HG02973 (cell line): ENCODE results near the gene PPP1R3C.

Source experiments
- ATAC-seq: cut with Tn5 transposase; IDR thresholded peaks from one replicate; pipeline ENCODE4 v1.9.1; 2021; ENCODE audit warnings: moderate library complexity; ENCODE audit not compliant: unreplicated experiment

PPP1R3C gene

DNA sequence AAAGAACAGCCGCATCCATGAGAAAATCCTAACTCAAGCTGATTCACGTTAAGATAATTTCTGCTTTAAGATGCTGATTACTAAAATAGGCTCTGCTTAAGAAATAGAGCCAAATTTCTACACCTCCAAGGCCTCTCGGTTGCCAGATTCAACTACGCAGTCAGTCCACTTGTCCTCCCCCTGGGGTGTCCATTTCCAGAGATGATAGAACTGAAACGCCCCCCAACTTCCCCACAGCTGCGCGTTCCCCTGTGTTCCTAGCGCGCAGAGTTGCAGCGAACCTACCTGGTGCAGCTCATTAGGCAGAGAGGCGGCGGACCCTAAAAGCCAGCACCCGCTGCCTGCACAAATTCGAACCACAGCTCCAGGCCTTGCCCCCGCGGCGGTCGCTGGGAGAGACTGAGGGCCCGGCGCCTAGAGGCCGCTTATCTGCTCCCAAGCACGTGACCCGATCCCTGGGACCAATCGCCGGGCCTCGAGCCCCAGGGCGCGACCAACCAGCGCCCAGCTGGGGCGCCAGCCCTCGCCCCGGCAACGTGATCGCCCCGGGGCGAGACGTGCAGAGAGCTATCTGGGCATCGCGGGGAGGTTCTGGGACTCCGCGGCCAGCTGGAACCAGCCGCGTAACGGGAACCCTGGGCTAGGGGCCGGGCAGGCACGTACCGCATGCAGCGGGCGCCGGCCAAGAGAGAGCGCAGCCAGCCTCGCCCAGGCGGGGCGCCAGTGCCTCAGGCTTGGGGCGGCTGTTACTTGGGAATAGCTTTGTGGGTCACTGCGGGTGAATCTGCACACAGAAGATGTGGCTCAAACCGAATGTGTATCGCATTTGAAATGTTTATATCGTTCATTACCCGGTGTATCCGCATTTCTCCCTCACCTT, at the start of gene PPP1R3C:
Gene PPP1R3C (minus strand): TSS at position 401 of the 880 bp plus-strand sequence. CDS start 102 bp downstream, at position 299.
- ATAC-seq: peak; percentile 72

DNA sequence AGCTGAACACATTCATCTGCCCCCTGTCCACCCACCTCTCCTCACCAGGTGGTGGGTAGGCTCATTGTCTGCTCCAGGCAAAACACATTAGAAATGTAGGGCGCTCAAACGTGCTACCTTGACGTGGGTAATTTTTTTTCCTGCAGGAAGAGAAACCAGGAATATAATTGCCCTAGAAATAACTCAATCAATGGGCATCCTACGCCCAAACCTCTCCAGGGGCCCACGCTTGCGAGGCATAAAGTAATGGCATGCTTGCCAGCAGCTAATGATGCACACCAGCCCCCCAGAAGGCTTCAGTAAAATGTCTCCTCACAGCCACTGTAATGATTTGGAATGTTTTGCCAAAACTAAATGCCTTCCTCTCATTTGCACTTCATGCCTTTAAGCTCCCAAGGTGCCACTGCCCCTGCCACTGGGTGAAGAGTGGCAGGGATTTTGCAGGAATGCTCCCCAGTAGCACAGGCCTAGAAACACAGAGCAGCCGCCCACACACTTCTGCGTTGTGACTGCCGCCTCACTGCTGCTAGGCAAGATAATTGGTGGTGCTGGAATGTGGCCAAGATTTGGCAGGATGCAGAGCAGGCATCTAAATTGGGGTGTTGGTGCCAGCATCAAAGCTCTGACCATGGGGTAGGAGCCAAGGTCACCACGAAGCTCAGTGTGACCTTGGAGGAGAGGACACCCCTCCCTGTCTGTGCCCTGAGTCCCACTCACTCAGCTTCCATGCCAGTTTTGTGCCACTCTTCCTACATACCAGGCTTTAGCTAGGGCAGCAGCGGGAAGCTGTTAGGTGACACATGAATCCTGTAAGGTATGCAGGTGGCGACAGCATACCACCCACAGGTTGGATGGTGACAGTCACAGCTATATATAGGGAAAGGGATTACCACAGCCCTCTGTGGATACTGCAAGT, 48.7 kb upstream of the PPP1R3C start:
- ATAC-seq: no peak

- ATAC-seq: no peak
Measured at GRCh38 chr10:91680487-91680886, 47.6 kb upstream of the PPP1R3C start.

- ATAC-seq: no peak
Measured at GRCh38 chr10:91679296-91679695, 46.4 kb upstream of the PPP1R3C start.

GRCh38 chr10:91677911-91678310, 45.0 kb upstream of the PPP1R3C start:
- no peak for ATAC-seq

DNA sequence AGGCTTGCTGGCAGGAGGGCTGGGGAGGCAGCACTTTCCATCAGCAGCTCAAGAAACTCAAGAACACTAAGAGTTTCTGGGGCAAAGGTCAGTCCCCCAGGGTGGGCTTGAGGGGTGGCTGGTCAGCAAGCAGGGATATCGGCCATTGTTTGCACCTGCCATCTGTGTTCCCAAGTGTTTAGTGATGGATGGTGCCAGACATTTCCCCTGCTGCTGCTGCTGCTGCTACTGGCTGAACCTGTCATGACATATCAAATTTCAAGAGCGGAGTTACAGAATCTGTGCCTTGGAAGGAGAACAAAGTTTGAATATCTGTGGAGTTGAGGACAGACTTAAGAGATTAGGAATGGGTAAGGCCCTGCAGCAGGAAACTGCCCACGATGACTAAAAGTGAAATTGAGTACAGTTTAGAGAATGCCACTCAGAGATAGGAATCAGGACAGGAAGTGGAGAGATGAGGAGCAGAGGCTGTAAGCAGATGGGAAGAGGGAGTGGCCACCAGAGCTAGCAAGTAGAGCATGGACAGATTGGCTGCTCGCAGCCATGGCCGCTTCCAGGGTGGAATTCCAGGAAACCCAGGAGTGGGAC, 39.2 kb upstream of the PPP1R3C start:
- no peak for ATAC-seq

DNA sequence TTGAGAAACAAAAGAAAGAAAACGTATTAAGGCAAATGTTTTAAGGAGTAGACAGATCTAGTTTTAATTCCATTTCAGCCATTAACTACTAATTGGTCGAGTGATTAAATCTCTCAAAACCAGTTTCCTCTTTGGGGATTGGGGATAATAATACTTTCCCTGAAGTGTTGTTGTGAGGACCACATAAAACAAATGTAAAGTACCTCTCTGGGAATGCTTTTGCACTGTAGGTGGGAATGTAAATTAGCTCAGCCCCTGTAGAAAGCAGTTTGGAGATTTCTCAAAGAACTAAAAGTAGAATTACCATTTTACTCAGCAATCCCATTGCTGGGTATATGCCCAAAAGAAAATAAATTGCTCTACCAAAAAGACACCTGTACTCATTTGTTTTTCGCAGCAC, 36.0 kb upstream of the PPP1R3C start:
- no peak for ATAC-seq

- no peak for ATAC-seq
Measured at GRCh38 chr10:91665842-91666241, 33.0 kb upstream of the PPP1R3C start.

DNA sequence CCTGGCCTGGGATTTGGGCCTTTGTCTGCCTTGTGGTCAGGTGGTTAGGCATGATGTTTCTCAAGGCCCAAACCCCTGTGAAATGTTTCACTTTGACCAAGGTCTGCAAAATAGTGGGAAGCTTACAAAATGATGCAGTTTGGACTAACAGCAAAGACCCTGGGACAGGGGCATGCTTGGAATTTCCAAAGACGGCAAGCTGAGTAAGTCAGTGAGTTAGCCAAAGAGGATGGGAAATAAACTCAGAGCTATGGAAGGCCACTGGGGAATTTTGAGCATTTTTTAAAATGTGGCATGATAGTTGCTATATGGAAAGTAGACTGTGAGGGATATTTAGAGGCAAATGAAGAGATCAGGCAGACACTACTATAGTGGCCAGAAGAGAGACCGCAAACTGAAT, 31.6 kb upstream of the PPP1R3C start:
- ATAC-seq: no peak

GRCh38 chr10:91662993-91663392, 30.1 kb upstream of the PPP1R3C start:
- no peak for ATAC-seq

- no peak for ATAC-seq
Measured at GRCh38 chr10:91653219-91653870, 20.5 kb upstream of the PPP1R3C start.

DNA sequence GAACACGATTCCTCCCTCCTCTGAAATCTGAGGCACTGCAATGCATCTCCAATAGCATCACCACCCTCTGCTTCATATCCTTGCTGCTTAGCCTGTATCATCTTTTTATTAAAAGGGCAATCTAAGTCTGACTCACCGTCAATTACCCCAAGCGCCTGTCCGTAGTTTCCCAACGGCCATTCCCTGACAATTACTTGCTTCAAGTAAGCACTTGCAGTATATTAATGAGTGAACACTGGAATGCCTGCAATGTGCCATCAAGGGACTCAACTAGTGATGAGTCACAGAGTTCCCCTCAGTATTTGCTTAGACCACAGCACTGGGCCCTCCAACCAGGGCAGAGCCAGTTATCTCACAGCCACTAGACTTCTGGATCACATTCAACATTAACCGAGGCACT, 19.5 kb upstream of the PPP1R3C start:
- no peak for ATAC-seq

- ATAC-seq: no peak
Measured at GRCh38 chr10:91643700-91644099, 10.8 kb upstream of the PPP1R3C start.

- no peak for ATAC-seq
Measured at GRCh38 chr10:91642831-91643692, 10.2 kb upstream of the PPP1R3C start.

GRCh38 chr10:91636892-91637291, 4.0 kb upstream of the PPP1R3C start:
- ATAC-seq: no peak

DNA sequence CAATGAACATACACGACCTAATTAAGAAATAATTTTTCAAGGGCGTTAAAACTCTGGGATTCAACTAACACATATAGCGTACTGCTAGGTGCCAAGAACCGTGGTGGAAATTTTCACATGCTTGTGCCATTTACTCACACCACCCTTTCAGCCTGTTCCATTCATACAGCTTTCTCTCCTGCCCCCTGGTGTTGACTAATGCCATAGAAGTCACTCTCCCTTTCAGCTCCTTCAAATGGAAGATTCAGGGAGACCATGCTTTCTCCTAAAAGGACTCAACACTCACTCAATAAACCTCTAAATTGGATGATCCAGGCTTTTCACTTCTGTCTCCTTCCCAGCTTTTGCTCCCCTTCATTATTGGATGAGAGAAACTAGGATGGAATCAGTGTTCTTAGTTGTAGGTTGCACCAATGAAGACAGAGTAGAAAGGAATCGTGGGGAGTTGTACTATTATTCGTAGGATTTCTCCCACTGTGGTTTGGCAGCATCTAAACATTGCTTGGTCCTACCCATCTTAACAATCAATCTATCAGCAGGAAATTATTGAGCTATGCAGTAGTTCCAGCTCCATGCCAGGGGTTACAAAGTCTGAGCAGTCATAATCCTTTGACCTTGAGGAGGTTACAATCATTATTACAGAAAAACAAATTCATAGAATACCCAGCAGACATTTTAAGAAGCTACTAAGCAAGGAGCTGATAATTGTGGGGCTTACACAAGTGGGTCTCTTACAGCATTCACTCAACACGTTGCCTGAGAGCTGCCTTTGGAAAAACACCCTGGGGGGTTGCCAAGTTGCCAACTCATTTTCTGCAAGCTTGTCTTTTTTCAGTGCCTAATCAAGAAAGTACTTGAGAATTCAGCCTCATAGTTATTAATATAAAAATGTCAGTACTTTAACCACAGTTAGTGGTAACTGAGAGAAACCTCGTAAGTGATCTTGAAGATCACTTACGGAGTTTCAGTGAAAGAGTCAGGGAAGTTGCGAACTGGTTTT, 2.8 kb upstream of the PPP1R3C start:
- ATAC-seq: no peak

- ATAC-seq: no peak
Measured at GRCh38 chr10:91634898-91635297, 2.0 kb upstream of the PPP1R3C start.

GRCh38 chr10:91634246-91634645, 1.4 kb upstream of the PPP1R3C start:
- no peak for ATAC-seq

DNA sequence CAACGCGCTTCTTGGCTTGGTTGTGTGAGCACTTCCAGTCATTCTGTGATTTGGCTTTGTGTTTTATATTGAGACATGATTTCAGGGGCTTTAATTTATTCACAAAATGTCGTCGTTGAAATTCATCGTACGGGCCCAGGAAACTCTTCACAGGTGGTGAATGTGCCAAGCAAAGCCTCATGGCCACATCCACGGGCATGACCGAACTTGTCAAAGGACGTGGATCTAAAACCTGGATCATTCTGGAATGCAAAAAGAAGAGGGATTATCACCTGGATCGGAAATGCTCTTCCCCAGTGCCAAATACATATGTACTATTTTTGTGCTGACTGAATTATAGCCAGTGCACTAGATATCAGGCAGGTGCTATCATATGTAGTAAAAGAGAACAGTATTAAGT, 2.2 kb downstream of the PPP1R3C start:
- no peak for ATAC-seq
